GM19238 (cell line): ENCODE data around the gene DKK3.
"Not testable (repeated sequence)": the region's sequence is repeated elsewhere in the genome, so short reads cannot be mapped to it uniquely, and the experiment has no call there.

Experiments used
- DNase-seq: peaks from one replicate; pipeline ENCODE4 v3.0.0; 2011; ENCODE audit warnings: low spot score; ENCODE audit not compliant: insufficient read length

DKK3 gene

GRCh38 chr11:12007769-12008737 lies at the start of gene DKK3:
Gene DKK3 (minus strand): TSS chr11:12008626. CDS start chr11:12008582, 44 bp downstream.
- DNase-seq, result no peak

GRCh38 chr11:12057299-12057980 lies 49.0 kb upstream of the DKK3 start:
- no peak for DNase-seq

GRCh38 chr11:12056119-12056518 lies 47.7 kb upstream of the DKK3 start:
- no peak for DNase-seq

- DNase-seq, result no peak
These were observed 45.4 kb upstream of the DKK3 start for GRCh38 chr11:12053606-12054361.

GRCh38 chr11:12052676-12053605 lies 44.5 kb upstream of the DKK3 start:
- no peak for DNase-seq

GRCh38 chr11:12051287-12051662 lies 42.8 kb upstream of the DKK3 start:
- no peak for DNase-seq

- no peak for DNase-seq
These were observed 42.3 kb upstream of the DKK3 start for GRCh38 chr11:12050470-12051286.

GRCh38 chr11:12048936-12049790 lies 40.7 kb upstream of the DKK3 start:
- no peak for DNase-seq

GRCh38 chr11:12046636-12047236 lies 38.3 kb upstream of the DKK3 start:
- no peak for DNase-seq

GRCh38 chr11:12045914-12046635 lies 37.6 kb upstream of the DKK3 start:
- no peak for DNase-seq

GRCh38 chr11:12044799-12045198 lies 36.4 kb upstream of the DKK3 start:
- no peak for DNase-seq

- peak; percentile 37 for DNase-seq
These were observed 35.7 kb upstream of the DKK3 start for GRCh38 chr11:12043959-12044791.

GRCh38 chr11:12043221-12043620 lies 34.8 kb upstream of the DKK3 start:
- DNase-seq, result no peak

GRCh38 chr11:12042215-12042676 lies 33.8 kb upstream of the DKK3 start:
- no peak for DNase-seq

- DNase-seq, result not testable (repeated sequence)
These were observed 32.3 kb upstream of the DKK3 start for GRCh38 chr11:12040719-12041118.

GRCh38 chr11:12032968-12033367 lies 24.5 kb upstream of the DKK3 start:
- DNase-seq, result no peak
